NCI-H2196 treated with DMSO at 0.1 percent for 48 hours (cell line): ENCODE measurements around the gene SDF4.

Experiments used
- DNase-seq: peaks from one replicate; lab custom pipeline; 2025; ENCODE audit not compliant: unreplicated experiment; lab: John Stamatoyannopoulos, UW

SDF4 gene

DNA sequence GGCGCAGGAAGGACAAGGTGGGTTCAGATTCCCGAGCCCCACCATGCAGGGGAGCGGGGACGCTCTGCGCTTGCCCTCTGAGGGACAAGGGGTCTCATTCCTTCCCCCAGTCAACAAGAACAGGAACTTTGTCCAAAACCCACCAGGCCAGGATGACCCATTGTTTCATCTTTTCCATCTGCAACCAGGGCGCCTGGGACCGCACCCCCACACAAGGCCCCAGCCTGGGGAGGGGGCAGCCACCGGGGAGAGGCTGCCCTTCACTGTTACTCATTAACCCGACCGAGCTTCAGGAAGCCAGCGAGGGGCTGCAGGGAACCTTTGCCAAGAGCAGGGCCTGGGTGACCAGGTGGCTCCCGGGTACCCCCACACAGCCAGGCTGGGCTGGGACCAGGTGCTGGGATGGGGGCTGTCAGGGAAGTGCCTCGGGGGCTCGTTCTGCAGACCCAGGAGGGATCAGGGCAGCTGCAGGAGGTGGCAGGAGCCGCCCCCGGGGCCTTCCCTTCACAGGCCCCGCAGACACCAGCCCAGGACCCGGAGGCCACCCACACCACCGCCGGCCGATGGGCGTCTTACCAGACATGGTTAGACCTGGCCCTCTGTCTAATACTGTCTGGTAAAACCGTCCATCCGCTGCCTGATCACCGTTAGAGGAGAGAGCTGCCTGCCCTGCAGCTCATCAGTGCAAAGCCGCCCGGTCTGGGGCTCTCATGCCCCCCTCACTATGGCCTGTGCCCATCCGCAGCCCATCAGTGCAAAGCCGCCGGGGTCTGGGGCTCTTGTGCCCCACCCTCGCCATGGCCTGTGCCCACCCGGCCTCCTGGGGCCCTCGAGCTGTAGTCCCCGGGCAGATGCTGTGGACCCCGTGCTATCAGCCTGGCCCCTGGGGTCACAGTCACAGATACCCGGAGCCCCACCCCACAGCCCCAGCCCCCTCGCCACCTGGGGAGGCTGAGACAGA, 63.1 kb downstream of the SDF4 start:
- DNase-seq: no peak

DNA sequence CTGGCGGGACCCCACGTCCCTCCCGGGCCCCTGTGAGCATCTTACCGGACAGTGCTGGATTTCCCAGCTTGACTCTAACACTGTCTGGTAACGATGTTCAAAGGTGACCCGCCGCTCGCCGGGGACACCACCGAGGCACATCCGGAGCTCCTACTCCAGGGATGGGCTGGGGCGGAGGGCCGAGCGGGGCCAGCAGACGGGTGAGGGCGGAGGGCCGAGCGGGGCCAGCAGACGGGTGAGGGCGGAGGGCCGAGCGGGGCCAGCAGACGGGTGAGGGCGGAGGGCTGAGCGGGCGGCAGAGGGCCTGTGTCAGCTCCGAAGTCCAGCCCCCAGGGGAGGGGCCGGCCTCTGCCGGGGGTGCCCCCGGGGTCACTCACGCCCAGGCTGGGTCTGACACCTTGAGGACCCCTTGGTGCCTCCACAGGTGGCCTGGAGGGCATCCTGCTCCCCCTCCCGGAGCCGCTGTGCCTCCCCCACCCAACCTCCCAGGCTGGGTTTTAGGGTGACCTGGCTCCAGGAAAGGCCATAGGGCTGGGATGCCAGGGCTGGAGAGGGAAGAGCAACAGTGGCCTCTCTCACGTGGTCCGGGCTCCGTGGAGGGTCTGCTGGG, 63.9 kb downstream of the SDF4 start:
- DNase-seq: no peak

DNA sequence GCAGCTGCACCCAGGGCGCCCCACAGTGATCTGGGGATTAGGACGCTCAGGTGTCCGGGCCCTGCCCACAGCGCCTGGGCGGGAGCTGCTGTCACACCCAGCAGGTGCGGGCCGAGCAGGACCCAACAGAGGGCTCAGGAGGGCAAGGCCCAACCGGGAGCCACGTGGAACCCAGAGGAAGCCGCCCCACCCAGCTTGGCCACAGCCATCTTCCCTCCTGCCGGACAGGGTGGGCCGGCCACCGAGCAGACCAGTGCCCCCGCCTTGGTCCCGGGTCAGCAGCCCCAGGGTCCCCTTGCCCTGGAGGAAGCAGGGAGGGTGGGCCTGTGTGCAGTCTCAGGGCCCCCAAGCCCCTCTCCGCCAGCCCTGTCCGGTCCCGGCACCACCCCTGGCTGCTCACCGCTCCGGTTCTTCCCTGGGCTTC, 64.4 kb downstream of the SDF4 start:
- DNase-seq: no peak
